GM12878 (cell line): ENCODE data around the gene GFM1.

Experiments
- EP300 ChIP-seq, 2 experiments: fragments of 150-350 bp in 1 of 2; IDR thresholded peaks; 2 replicates each; pipeline ENCODE4 v1.6.1; 2011 to 2012; ENCODE audit warnings: low read depth in 2 of 2, low read length in 2 of 2, borderline replicate concordance in 1 of 2, improper control_type of control experiment in 1 of 2, inconsistent platforms in 1 of 2; ENCODE audit not compliant: control insufficient read depth in 1 of 2
- ETV6 ChIP-seq, 2 experiments: fragments of 450-650 bp in 1 of 2; IDR thresholded peaks in 1 of 2; conservative IDR thresholded peaks in 1 of 2; 2 replicates each; pipeline ENCODE4 v1.6.1; 2014; ENCODE audit warnings: antibody characterized with exemption in 1 of 2, borderline replicate concordance in 1 of 2, low read depth in 1 of 2, mild to moderate bottlenecking in 1 of 2, moderate library complexity in 1 of 2
- POLR2A ChIP-seq: IDR thresholded peaks from 2 replicates; pipeline ENCODE4 v1.6.1; 2011; ENCODE audit warnings: low read depth, mild to moderate bottlenecking, low read length
- STAT3 ChIP-seq: IDR thresholded peaks from 2 replicates; pipeline ENCODE4 v1.6.1; 2011; ENCODE audit warnings: low read depth, low read length, improper control_type of control experiment
- TF ChIP-seq, protein P1 (sequence below): fragments of 450-650 bp; IDR thresholded peaks from 2 replicates; pipeline ENCODE4 v1.6.1; 2017; ENCODE audit warnings: mild to moderate bottlenecking, low read depth, inconsistent platforms; ENCODE audit not compliant: poor library complexity, severe bottlenecking
- TF ChIP-seq, protein P2 (sequence below): IDR thresholded peaks from 2 replicates; pipeline ENCODE4 v1.6.1; 2012; ENCODE audit warnings: low read length, inconsistent platforms

GRCh38 chr3:158731938-158732855 lies 87.9 kb downstream of the GFM1 start, which contains the start of gene RARRES1:
- peak; percentile 20; the same call in 1 of the 2 replicates for TF ChIP-seq POLR2A
- TF ChIP-seq ETV6 (conservative IDR thresholded peaks at IDR 0.05 in 1 of 2, IDR thresholded peaks at IDR 0.05 in 1 of 2; ENCODE audit: borderline replicate concordance in 1 of 2, low read depth in 1 of 2): no peak
- no peak for TF ChIP-seq STAT3
- TF ChIP-seq, protein P1, sequence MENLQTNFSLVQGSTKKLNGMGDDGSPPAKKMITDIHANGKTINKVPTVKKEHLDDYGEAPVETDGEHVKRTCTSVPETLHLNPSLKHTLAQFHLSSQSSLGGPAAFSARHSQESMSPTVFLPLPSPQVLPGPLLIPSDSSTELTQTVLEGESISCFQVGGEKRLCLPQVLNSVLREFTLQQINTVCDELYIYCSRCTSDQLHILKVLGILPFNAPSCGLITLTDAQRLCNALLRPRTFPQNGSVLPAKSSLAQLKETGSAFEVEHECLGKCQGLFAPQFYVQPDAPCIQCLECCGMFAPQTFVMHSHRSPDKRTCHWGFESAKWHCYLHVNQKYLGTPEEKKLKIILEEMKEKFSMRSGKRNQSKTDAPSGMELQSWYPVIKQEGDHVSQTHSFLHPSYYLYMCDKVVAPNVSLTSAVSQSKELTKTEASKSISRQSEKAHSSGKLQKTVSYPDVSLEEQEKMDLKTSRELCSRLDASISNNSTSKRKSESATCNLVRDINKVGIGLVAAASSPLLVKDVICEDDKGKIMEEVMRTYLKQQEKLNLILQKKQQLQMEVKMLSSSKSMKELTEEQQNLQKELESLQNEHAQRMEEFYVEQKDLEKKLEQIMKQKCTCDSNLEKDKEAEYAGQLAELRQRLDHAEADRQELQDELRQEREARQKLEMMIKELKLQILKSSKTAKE: no peak
- TF ChIP-seq EP300 (IDR thresholded peaks at IDR 0.05; ENCODE audit: borderline replicate concordance in 1 of 2, control insufficient read depth in 1 of 2, low read depth in 2 of 2, low read length in 2 of 2): no peak
- TF ChIP-seq, protein P2, sequence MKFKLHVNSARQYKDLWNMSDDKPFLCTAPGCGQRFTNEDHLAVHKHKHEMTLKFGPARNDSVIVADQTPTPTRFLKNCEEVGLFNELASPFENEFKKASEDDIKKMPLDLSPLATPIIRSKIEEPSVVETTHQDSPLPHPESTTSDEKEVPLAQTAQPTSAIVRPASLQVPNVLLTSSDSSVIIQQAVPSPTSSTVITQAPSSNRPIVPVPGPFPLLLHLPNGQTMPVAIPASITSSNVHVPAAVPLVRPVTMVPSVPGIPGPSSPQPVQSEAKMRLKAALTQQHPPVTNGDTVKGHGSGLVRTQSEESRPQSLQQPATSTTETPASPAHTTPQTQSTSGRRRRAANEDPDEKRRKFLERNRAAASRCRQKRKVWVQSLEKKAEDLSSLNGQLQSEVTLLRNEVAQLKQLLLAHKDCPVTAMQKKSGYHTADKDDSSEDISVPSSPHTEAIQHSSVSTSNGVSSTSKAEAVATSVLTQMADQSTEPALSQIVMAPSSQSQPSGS: no peak
